ENCODE results near the gene ATP4A.
"Not testable (repeated sequence)": the region's sequence is repeated elsewhere in the genome, so short reads cannot be mapped to it uniquely, and the experiment has no call there.

DNA sequence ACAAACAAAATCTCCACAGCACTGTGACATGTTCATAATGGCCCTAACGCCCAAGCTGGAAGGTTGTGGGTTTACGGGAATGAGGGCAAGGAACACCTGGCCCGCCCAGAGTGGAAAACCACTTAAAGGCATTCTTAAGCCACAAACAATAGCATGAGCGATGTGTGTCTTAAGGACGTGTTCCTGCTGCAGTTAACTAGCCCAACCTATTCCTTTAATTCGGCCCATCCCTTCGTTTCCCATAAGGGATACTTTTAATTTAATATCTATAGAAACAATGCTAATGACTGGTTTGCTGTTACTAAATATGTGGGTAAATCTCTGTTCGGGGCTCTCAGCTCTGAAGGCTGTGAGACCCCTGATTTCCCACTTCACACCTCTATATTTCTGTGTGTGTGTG is 43.7 kb upstream of the ATP4A start:
- TF ChIP-seq, protein P1, sequence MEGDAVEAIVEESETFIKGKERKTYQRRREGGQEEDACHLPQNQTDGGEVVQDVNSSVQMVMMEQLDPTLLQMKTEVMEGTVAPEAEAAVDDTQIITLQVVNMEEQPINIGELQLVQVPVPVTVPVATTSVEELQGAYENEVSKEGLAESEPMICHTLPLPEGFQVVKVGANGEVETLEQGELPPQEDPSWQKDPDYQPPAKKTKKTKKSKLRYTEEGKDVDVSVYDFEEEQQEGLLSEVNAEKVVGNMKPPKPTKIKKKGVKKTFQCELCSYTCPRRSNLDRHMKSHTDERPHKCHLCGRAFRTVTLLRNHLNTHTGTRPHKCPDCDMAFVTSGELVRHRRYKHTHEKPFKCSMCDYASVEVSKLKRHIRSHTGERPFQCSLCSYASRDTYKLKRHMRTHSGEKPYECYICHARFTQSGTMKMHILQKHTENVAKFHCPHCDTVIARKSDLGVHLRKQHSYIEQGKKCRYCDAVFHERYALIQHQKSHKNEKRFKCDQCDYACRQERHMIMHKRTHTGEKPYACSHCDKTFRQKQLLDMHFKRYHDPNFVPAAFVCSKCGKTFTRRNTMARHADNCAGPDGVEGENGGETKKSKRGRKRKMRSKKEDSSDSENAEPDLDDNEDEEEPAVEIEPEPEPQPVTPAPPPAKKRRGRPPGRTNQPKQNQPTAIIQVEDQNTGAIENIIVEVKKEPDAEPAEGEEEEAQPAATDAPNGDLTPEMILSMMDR (IDR thresholded peaks at IDR 0.05): not testable (repeated sequence)
- not testable (repeated sequence) for TF ChIP-seq POLR2A, EP300 (IDR thresholded peaks at IDR 0.05)

Data from sigmoid colon (tissue), 4 donors.